Type B pancreatic cell (in vitro differentiated cells): ENCODE measurements around the gene CD80. TPM values are rescaled to one million over a fixed set of nuclear protein-coding genes. Genes with fewer than 3 reads are reported as not detected.

Experiments
- DNase-seq: peaks from one replicate; pipeline ENCODE4 v3.0.0; 2021; ENCODE audit warnings: mixed read lengths; ENCODE audit not compliant: unreplicated experiment; ENCODE audit errors: extremely low spot score
- H3K27ac Mint-ChIP-seq: 2 replicates; pipeline ENCODE4 v1.8.0; 2021; ENCODE audit warnings: mild to moderate bottlenecking, mixed read lengths
- H3K27me3 Mint-ChIP-seq: 2 replicates; pipeline ENCODE4 v1.8.0; 2021; ENCODE audit warnings: mixed read lengths
- H3K36me3 Mint-ChIP-seq: 2 replicates; pipeline ENCODE4 v1.8.0; 2021; ENCODE audit warnings: mixed read lengths
- H3K4me1 Mint-ChIP-seq: one replicate; pipeline ENCODE4 v1.8.0; 2021; ENCODE audit warnings: mixed read lengths; ENCODE audit not compliant: unreplicated experiment
- H3K4me3 Mint-ChIP-seq: 2 replicates; pipeline ENCODE4 v1.8.0; 2021; ENCODE audit warnings: mild to moderate bottlenecking, mixed read lengths
- H3K9me3 Mint-ChIP-seq: 2 replicates; pipeline ENCODE4 v1.8.0; 2021; ENCODE audit warnings: mixed read lengths
- CTCF ChIP-seq: fragments of 200-600 bp; sonication (generic); conservative IDR thresholded peaks from 2 replicates; pipeline ENCODE4 v1.5.0; 2021; ENCODE audit warnings: antibody characterized with exemption, mild to moderate bottlenecking
- total RNA-seq: library from RNA; stranded (reverse); gene quantifications from 2 replicates; pipeline ENCODE4 v1.2.1, GENCODE V29; 2021; ENCODE audit warnings: low replicate concordance

The CD80 gene
- total RNA-seq, 1 donor from 2014 or later = 0.10 TPM

GRCh38 chr3:119580067-119580760 lies 20.8 kb upstream of the CD80 start:
- Mint-ChIP-seq H3K4me3 (peak overlapping the region; percentile 94), H3K36me3 (no peaks in the 10 kb centered on the region), H3K9me3 (no peaks in the 10 kb centered on the region), H3K4me1 (peaks cover 10% of the 10 kb centered on the region), H3K27me3 (no peaks in the 10 kb centered on the region), H3K27ac (peak overlapping the region; percentile 93)
- peak; percentile 29 for TF ChIP-seq CTCF
- no peak for DNase-seq

- Mint-ChIP-seq H3K27me3 (no peaks in the 10 kb centered on the region), H3K9me3 (no peaks in the 10 kb centered on the region), H3K36me3 (no peaks in the 10 kb centered on the region), H3K27ac (peak within 1 kb of the TSS; percentile 93), H3K4me1 (peaks cover 10% of the 10 kb centered on the region), H3K4me3 (peak within 1 kb of the TSS; percentile 94)
- peak; percentile 86 for DNase-seq
- TF ChIP-seq CTCF = no peak
Measured at GRCh38 chr3:119579366-119580066, 20.1 kb upstream of the CD80 start, which contains the start of gene ADPRH. Gene ADPRH, plus strand, starts transcription at chr3:119579492. Its CDS starts 2,678 bp downstream, at chr3:119582170.

- no peaks in the 10 kb centered on the region for H3K36me3 Mint-ChIP-seq
- DNase-seq = no peak
- no peaks in the 10 kb centered on the region for H3K27me3 Mint-ChIP-seq
- H3K4me1 Mint-ChIP-seq = peaks cover 8% of the 10 kb centered on the region
- no peaks in the 10 kb centered on the region for H3K9me3 Mint-ChIP-seq
- no peak for TF ChIP-seq CTCF
- H3K4me3 Mint-ChIP-seq = no peak overlapping the region
- no peak overlapping the region for H3K27ac Mint-ChIP-seq
Measured at GRCh38 chr3:119575507-119575906, 16.1 kb upstream of the CD80 start.

- Mint-ChIP-seq H3K36me3 (no peaks in the 10 kb centered on the region), H3K4me3 (no peak overlapping the region), H3K9me3 (no peaks in the 10 kb centered on the region), H3K27ac (no peak overlapping the region), H3K4me1 (no peaks in the 10 kb centered on the region), H3K27me3 (peaks cover 5% of the 10 kb centered on the region)
- no peak for TF ChIP-seq CTCF
- DNase-seq = no peak
Measured at GRCh38 chr3:119571688-119572087, 12.3 kb upstream of the CD80 start.

- peaks cover 5% of the 10 kb centered on the region for H3K27me3 Mint-ChIP-seq
Measured at GRCh38 chr3:119571230-119571629, 11.8 kb upstream of the CD80 start.

More at GRCh38 chr3:119571230-119571629, 11.8 kb upstream of the CD80 start:
- Mint-ChIP-seq H3K36me3 (no peaks in the 10 kb centered on the region), H3K27ac (no peak overlapping the region), H3K9me3 (no peaks in the 10 kb centered on the region), H3K4me1 (no peaks in the 10 kb centered on the region), H3K4me3 (no peak overlapping the region)
- TF ChIP-seq CTCF = no peak
- no peak for DNase-seq
